Progenitor cell of endocrine pancreas (in vitro differentiated cells): ENCODE data around the gene MYMX. TPM values are rescaled to one million over a fixed set of nuclear protein-coding genes. Genes with fewer than 3 reads are reported as not detected.
"Not testable (repeated sequence)": the region's sequence is repeated elsewhere in the genome, so short reads cannot be mapped to it uniquely, and the experiment has no call there.

ENCODE experiments used
- DNase-seq: peaks from one replicate; pipeline ENCODE4 v3.0.0; 2021; ENCODE audit warnings: low spot score; ENCODE audit not compliant: unreplicated experiment
- H3K27ac Mint-ChIP-seq: 2 replicates; pipeline ENCODE4 v1.8.0; 2021; ENCODE audit warnings: mild to moderate bottlenecking, moderate library complexity, mixed read lengths
- H3K27me3 Mint-ChIP-seq: 2 replicates; pipeline ENCODE4 v1.8.0; 2021; ENCODE audit warnings: mixed read lengths
- H3K36me3 Mint-ChIP-seq: 2 replicates; pipeline ENCODE4 v1.8.0; 2022; ENCODE audit warnings: mixed read lengths; ENCODE audit not compliant: insufficient read depth
- H3K4me1 Mint-ChIP-seq: 2 replicates; pipeline ENCODE4 v1.8.0; 2021; ENCODE audit warnings: low read depth, mixed read lengths
- H3K4me3 Mint-ChIP-seq: 2 replicates; pipeline ENCODE4 v1.8.0; 2021; ENCODE audit warnings: low read depth, mild to moderate bottlenecking, moderate library complexity, mixed read lengths
- H3K9me3 Mint-ChIP-seq: 2 replicates; pipeline ENCODE4 v1.8.0; 2021; ENCODE audit warnings: low read depth, mixed read lengths
- CTCF ChIP-seq: fragments of 200-600 bp; sonication (generic); IDR thresholded peaks from one replicate; pipeline ENCODE4 v1.5.0; 2021; ENCODE audit warnings: antibody characterized with exemption, mild to moderate bottlenecking; ENCODE audit not compliant: unreplicated experiment
- total RNA-seq: library from RNA; stranded (reverse); gene quantifications from 2 replicates; pipeline ENCODE4 v1.2.1, GENCODE V29; 2021

MYMX gene
- total RNA-seq, 1 donor from 2014 or later, result not detected

- no peak for DNase-seq
- Mint-ChIP-seq H3K9me3 (no peaks in the 10 kb centered on the region), H3K4me1 (peaks cover 8% of the 10 kb centered on the region), H3K27me3 (peaks cover 11% of the 10 kb centered on the region), H3K4me3 (no peak overlapping the region), H3K36me3 (no peaks in the 10 kb centered on the region), H3K27ac (no peak overlapping the region)
- no peak for TF ChIP-seq CTCF
These were observed 33.8 kb upstream of the MYMX start for GRCh38 chr6:44182911-44183390.

DNA sequence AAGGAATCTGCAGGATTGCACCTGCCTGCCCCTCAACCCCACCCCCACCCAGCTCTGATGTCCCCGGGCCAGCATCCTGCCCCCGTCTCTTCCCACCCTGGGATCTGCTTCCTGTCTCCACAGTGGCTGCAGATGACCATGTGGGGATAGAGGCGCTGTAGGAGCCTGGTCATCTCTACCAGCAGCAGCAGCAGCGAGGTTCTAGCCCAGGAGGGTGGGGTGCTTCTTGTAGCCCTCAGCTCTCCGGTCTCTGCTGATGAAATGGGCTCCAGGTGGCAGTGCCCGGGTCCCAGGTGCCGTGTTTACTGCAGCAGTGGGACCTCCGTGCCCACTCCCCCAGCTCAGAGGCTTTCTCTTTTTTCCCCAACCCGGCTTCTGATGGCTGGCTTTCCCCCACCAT is 32.9 kb upstream of the MYMX start:
- no peaks in the 10 kb centered on the region for H3K36me3 Mint-ChIP-seq
- TF ChIP-seq CTCF, result no peak
- H3K4me3 Mint-ChIP-seq, result no peak overlapping the region
- H3K9me3 Mint-ChIP-seq, result no peaks in the 10 kb centered on the region
- peaks cover 11% of the 10 kb centered on the region for H3K27me3 Mint-ChIP-seq
- H3K4me1 Mint-ChIP-seq, result peaks cover 8% of the 10 kb centered on the region
- H3K27ac Mint-ChIP-seq, result no peak overlapping the region
- DNase-seq, result no peak

- DNase-seq, H3K36me3 Mint-ChIP-seq, H3K9me3 Mint-ChIP-seq, H3K27ac Mint-ChIP-seq, H3K4me1 Mint-ChIP-seq, H3K4me3 Mint-ChIP-seq: not testable (repeated sequence)
- H3K27me3 Mint-ChIP-seq, result peaks cover 11% of the 10 kb centered on the region
These were observed 31.4 kb upstream of the MYMX start for GRCh38 chr6:44185356-44185755.

DNA sequence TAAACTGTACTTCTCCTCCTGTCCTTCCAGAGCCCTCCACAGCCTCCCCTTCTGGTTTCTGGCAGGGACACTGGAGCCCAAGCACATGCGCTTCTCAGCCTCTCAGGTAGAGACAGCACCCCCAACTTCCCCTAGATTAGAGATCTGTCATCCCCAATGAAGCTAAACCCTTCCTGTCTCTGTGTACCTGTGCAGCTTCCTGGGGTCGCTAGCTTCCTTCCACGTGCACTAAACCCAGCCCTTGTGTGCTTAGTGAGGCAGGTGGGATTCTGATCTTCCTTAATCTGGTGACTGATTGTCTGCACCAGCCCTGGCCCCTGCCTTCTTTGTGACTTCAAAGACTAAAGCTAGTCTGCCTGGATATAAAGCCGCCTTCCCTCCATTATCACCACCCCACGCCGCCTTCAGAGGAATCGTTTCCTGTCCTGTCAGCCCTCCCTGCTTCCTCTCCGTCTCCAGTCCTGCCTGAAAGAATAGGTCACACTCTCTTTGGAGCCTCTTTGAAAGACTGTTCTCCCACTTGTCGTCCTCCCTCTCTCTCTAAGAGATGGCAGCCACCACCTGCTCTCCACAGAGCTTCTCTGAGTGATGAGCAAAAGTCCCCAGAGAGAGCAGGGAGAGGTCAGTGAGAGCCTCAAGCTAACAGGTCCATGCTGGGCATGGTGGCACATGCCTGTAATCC is 30.6 kb upstream of the MYMX start:
- no peak overlapping the region for H3K27ac Mint-ChIP-seq
- no peaks in the 10 kb centered on the region for H3K36me3 Mint-ChIP-seq
- H3K27me3 Mint-ChIP-seq, result peaks cover 11% of the 10 kb centered on the region
- TF ChIP-seq CTCF, result no peak
- H3K9me3 Mint-ChIP-seq, result no peaks in the 10 kb centered on the region
- no peak overlapping the region for H3K4me3 Mint-ChIP-seq
- peaks cover 8% of the 10 kb centered on the region for H3K4me1 Mint-ChIP-seq
- DNase-seq, result no peak

DNA sequence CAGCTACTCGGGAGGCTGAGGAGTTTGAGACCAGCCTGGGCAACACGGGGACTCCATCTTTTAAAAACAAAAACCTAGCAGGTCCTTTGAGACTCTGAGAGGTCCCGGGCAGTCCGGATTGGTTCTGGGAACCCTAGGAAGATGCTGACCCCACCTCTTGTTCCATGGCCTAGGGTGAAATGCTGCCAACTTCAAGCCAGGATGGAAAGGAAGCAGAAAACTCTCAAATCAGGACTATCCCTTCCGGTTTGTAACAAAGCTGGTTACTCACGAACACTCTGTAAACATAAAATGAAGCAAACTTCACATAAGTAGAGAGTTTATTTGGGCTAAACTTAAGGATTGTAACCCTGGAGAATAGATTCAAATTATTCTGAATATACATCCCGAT is 30.1 kb upstream of the MYMX start:
- Mint-ChIP-seq H3K9me3 (no peaks in the 10 kb centered on the region), H3K27me3 (peaks cover 11% of the 10 kb centered on the region), H3K4me3 (no peak overlapping the region), H3K36me3 (no peaks in the 10 kb centered on the region), H3K4me1 (peaks cover 8% of the 10 kb centered on the region), H3K27ac (no peak overlapping the region)
- DNase-seq, result no peak
- TF ChIP-seq CTCF, result no peak

DNA sequence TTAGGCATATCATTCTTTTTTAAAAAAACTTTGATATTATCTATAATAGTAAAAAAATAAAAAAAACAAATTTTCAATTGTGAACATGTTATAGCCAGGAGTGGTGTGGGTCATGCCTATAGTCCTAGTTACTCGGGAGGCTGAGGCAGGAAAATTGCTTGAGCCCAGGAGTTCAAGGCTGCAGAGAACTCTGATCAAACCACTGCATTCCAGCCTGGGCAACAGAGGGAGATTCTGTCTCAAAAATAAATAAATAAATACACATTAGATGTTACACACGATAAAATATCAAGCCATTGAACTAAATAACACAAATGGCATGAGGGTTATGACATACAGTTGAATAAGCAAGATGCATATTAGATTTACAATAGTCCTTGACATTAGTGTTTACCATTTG is 27.9 kb upstream of the MYMX start:
- Mint-ChIP-seq H3K27me3 (peaks cover 11% of the 10 kb centered on the region), H3K9me3 (no peaks in the 10 kb centered on the region), H3K36me3 (no peaks in the 10 kb centered on the region), H3K4me1 (peaks cover 14% of the 10 kb centered on the region), H3K4me3 (no peak overlapping the region), H3K27ac (no peak overlapping the region)
- DNase-seq, result no peak
- TF ChIP-seq CTCF, result no peak
